HG02938 (cell line): Measurements from ENCODE around the gene SELENOP.

Experiments used
- ATAC-seq: cut with Tn5 transposase; IDR thresholded peaks from one replicate; pipeline ENCODE4 v1.9.1; 2021; ENCODE audit warnings: mild to moderate bottlenecking, moderate library complexity; ENCODE audit not compliant: unreplicated experiment

SELENOP gene

DNA sequence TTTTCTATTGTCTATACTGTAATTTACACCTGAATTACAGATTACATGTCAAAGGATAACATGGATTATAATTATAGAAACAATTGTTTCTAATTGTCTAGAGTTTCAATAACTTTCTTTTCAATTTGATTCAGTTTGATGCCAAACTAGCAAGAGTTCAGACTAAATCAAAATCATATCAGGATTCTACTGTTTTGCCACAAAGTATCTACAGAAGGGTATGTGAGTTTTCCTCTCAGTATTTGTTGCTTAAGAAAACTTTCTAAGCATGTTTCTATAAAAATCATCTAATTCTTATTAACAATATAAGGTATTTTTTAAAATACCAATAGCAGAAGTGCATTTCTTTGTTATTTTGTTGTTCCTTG lies 12.5 kb downstream of the SELENOP start:
- ATAC-seq: no peak

DNA sequence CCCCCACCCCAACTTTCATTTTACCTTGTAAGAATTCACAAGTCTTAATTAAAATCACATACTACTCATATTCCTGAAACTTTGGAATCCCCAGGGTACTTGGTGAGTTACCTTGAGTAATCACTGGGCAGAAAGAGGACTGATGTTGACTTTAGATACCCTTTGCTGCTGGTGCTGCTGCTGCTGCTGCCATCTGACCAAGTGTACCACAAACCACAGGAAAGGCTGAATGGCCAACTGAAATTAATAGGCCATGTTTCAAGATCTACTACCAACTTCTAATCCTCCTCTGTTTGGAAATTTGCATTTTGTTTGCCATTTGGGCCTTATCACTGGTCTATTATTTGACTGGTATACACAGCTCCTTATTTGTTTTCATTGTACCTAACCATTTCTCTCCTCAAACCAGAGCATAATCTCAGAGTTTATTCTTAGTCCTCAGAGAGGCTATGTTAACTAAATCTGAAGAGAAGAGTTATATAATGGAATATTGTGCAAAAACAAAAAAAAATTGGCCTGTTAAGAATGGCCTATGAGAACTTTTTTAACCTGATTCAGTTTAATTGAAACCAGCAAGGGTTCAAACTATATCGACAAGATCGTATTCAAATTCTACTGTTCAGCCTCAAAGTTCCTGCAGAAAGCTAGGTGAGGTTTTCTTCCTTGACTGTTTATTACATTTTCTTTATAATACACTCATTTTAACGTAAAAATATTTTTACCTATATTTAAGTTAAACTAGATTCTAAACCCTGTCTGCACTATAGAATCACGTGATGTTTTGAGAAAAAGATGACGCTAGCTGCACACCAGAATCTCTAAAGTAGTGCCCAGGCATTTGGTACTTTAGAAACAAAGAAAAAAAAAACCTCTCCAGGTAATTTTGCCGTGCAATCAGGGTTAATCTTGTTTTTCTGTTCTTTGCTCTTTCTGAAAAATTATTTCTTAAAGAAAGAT lies 13.1 kb downstream of the SELENOP start:
- no peak for ATAC-seq

DNA sequence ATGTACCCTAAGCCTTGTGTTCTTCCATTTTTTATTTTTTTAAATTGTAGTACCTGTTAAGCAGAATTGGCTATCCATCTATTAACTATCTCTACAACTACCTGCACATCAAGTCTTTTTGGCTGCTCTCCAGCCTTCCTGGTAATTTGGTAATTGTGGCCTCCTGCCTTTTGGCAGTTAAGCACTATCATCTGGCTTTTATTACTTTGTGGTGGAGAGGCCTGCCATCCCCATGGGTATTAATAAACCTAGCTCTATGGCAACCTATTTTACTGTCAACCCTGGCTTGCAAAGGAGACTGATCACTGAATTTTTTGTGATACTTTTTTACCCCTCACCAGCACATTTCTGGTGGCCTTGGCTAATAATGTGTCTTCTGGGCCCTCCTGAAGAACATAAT lies 20.5 kb downstream of the SELENOP start:
- ATAC-seq: no peak

DNA sequence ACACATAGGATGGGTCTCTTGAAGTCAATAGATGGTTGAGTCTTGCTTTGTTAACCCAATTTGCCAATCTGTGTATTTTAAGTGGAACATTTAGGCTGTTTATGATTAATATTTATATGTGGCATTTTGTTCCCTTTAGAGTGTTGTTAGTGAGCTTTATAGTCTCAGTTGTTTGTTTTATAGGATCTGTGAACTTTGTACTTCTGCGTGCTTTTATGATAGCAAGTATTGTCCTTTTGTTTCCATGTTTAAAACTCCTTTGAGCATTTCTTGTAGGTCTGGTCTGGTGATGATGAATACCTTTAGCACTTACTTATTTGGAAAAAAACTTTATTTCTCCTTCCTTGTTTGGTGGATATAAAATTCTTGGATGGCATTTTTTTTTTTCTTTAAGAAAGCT lies 23.8 kb downstream of the SELENOP start:
- no peak for ATAC-seq

DNA sequence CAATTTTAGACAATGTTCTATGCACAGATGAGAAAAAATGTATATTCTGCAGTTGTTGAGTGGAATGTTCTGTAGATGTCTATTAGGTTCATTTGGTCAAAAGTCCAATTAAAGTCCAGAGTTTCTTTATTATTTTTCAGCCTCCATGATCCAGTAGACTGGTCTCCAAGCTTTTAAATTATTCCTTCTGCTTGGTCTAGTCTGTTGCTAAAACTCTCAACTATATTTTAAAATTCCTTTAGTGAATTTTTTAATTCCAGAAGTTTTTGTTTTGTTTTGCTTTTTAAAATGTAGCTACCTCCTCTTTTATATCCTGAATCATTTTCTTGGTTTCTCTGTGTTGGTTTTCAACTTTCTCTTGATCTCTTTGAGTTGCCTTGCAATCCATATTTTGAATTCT lies 24.6 kb downstream of the SELENOP start:
- ATAC-seq: no peak

DNA sequence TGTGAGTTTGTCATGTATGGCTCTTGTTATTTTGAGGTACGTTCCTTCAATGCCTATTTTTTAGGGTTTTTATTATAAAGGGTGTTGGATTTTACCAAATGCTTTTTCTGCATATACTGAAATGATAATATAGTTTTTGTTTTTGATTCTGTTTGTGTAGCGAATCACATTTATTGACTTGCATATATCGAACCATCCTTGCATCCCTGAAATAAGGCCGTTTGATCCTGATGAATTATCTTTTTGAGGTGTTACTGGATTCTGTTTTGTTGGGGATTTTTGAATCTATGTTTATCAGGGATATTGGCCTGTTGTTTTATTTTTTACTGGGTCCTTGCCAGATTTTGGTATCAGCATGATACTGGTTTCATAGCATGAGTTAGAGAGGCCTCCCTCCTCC lies 25.9 kb downstream of the SELENOP start:
- no peak for ATAC-seq

DNA sequence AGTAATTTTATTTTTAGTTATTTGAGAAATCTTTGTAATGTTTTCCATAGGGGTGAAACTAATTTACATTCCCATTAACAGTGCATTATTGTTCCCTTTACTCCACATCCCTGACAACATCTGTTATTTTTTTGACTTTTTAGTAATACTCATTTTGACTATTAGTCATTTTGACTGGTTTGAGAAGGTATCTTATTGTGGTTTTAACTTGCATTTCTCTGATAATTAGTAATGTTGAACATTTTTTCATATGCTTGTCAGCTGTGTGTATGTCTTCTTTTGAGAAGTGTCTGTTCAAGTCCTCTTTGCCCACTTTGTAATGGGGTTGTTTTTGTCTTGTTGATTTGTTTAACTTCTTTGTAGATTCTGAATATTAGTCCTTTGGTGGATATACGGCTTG lies 27.6 kb downstream of the SELENOP start:
- ATAC-seq: no peak

DNA sequence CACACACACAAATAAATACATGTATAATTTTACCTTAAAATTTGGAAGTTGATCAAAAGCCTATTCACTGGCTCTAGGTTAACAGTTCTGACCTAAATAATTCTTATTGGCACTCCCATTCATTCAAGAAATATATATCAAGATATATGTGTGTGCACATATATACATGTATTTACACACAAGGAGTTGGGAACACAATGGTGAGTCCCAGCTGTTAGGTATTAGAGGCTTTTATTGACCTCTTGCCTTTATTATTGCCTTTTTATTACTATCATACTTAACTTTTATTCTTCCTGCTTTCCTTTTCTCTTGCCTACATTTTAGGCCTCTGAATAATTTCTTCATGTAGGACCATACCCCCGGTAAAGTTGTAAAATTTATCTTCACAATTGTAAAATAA lies 30.1 kb downstream of the SELENOP start:
- no peak for ATAC-seq

DNA sequence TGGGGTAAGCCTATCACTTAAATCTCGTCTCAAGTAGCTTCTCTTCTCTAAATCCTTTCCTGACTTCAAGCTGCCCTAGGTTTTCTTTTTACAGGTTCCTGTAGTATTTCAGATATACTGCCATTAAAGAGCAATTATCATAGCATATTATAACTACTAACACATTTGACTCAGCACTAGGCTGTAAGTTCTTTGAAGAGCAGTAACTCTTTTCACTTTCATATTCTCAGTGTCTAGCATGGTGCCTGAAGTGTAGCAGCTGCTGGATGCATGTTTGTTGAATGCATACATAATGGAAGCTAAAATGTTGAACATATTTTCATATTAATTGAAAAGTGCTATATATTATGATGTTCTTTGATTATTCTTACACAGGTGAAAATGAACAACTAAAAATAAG lies 32.6 kb downstream of the SELENOP start:
- no peak for ATAC-seq

DNA sequence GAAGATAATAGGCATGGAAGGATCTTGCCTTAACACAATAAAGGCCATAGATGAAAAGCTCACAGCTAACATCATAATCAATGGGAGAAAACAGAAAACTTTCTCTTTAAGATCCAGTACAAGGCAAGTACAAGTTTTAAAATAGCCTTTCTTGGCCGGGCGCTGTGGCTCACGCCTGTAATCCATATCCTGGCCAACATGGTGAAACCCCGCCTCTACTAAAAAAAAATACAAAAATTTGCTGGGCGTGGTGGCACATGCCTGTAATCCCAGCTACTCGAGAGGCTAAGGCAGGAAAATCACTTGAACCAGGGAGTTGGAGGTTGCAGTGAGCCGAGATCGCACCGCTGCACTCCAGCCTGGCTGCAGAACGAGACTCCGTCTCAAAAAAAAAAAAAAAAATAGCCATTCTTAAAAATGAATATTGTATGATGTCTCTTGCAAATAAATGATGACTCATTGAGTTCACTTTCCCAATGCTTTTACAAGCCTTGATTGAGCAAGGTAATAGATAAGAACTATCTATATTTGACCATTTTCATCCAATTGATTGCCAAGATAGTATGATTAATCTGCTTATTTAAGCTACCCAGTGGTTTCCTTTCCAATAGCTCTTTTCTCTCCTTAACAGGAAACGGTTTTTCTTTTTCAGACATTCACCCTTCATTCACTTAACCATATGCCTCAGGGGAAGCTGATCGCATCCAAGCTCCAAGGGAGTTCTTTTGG lies 39.3 kb downstream of the SELENOP start:
- no peak for ATAC-seq

DNA sequence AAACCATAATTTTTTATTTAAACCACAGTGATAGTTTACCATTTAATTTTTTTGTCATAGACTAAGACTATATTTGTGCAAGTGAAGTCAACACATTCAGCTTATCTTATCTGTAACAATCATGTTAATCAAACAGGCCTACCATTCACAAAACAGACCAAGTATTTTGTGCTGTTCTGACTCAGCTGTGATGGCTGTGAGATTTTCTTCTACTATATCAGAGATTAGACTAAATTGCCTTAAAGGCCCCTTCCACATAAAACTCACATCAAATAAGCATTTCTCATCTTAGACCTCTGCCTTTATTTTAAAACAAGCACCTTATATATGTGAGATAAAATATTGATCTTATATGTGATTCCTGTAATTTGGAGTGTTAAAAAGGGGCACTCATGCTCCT lies 41.7 kb downstream of the SELENOP start:
- ATAC-seq: no peak

DNA sequence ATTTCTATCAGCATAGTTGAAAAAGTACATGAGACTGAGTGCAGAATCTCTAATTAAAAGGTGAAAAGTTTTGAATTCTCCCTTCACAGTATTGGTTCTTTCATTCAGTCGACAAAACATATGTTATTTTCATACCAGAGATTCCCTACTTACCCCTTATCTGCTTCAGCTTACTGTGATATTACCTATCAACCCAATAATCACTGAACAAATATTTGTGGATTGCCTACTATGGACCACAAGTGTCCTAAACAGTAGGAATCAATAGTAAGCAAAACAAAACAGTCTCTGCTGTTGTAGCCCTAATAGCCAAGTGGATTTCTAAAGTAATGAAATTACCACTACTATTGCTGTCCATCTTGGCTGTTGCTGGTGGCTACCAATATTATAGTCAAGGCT lies 43.6 kb downstream of the SELENOP start:
- no peak for ATAC-seq

DNA sequence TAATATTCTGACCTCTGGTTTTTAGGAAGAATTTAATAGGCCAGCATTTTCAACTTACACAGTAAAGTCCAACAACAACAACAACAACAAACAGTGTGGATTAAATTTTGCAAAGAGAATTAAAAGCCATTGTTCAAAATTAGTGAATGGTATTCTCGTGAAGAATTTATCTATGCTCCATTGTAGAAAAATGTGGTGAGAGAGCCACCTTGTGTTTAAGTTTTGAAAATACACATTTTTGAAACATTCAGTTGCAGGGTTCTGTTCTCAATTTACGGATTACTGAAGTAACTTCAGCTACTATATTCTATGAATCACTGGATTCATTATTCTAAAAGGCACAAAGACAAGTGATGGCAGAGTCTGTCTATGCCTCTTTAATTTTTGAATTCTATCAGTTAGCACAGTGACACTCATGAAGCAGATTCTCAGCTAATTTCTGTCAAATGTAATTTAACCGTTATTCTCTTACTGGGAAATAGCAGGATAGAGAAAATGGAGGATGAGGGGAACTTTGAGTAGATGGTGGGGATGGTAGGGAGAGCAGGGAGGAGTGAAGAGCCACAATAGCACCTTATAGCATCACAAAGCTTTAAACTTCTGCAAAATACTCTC lies 44.1 kb downstream of the SELENOP start:
- ATAC-seq: no peak

DNA sequence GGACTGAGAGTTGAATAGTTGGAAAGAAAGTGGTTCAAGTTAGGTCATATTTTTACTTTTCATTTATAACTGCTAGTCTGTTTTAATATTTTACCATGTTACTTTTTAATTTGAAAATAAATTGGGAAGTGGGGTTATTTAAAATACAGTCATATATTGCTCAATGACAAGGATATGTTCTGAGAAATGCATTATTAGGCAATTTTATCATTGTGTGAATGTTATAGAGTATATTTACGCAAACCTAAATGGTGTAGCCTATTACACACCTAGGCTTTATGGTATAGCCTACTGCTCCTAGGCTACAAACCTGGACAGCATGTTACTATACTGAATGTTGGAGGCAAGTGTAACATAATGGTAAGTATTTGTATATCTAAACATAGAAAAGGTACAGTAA lies 49.9 kb downstream of the SELENOP start:
- ATAC-seq: no peak

DNA sequence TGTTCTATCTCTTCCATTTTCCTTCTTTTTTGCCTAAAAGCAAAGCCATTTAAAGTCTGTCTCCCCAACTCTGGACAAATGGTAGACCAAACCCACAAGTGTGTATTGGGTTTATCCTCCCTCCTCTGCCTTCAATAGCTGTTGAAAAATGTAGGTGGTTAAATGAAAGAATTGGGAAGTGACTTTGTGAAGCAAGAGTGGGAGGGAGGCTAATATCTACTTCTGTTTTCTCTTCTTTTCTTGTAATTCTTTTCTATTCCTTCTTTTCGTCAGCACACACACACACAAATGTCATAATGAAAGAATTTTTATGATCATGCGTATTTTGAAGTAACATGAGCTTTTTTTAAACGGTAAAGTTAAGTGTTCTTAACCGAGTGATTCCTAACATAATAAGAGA lies 51.3 kb downstream of the SELENOP start:
- ATAC-seq: no peak

DNA sequence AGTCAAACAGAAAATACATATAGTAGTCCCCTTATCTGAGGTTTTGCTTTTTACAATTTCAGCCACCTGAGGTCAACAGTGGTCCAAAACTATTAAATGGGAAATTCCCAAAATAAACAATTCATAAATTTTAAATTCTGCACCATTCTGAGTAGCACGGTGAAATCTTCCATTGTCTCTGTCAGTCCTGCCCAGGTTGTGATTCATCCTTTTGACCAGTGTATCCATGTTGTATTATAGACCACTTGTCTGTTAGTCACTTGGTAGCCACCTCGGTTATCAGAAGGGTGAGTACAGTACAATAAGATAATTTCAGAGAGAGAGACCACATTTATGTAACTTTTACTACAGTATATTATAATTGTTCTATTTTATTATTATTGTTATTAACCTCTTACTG lies 52.2 kb downstream of the SELENOP start:
- ATAC-seq: no peak

DNA sequence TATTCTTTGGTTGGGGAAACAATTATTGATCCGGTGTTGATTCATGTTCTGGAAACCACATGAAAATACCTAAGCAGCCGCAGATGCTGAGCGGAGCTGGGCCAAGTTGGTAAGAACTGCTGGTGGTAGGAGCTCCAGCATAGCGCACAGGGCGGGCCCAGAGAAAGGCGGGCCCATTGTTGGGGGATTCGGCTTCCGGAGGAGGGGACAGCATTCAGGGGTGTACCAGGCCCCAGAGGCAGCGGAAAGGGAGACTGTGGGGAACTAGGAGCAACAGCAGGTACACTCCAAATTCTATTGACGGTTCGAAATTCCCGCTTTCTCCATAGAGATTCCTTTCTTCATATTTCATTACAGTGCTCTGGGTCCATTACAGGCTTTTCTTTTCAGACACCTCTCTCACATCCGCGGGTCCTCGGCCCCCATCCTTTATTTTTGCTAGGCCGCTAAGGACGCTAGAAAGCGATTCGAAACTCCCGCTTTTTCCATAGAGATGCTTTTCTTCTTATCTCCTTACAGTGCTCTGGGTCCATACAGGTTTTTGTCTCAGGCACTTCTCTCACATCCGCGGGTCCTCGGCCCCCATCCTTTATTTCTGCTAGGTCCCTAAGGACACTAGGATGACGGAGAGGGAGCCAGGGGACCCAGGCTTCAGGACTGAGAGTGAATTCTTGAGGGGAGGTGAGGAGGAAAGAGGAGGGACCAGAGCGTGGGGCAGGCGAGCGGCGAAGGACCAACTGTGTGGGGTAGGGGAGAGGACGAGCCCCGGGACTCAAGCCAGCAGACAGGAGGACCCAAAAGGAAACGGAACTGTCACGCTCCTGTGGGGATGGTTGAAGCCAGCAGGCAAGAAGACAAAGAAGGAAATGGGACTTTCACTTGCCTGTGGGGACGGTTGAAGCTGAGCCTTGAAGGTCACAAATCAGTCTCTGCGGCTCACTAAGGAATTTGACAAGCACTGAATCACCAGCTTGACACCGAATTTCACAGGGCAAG lies 54.8 kb downstream of the SELENOP start, which contains the start of gene CCDC152:
CCDC152 (plus strand) TSS at position 213 of the 996 bp plus-strand sequence. CDS start 2,304 bp downstream, outside the sequence.
- ATAC-seq: peak; percentile 55

DNA sequence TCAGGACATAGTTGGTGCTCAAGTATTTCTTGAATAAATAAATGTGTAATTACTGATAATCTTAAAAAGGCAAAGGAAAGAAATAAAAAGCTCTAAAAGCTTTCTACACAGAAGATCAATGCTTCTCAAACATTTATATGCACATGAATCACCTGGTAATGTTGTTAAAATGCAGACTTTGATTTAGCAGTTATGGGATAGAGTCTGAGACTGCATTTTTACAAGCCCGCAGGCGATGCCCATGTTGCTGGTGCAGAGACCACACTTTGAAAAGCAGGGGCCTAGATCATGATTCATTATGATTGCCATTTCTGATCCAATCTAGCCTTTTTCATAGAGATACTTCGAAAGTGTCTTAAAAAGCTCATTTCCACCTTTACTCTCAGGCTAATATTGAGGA lies 58.6 kb downstream of the SELENOP start:
- no peak for ATAC-seq

DNA sequence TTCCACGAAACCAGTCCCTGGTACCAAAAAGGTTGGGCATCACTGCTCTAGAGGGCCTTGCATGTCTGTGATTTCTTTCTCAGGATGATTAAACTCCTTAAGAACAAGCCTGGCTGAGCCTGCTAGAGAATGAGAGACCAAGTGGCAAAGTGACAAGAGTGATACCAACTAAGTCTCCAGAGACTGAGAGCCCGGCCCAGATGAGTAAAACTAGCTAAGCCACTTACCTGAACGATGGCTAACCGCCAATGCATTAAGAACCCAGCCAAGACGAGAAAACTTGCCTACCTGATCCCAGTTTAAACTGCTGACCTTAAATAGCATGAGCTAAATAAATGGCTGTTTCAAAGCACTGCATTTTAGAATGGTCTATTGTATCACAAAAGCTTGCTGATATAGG lies 60.6 kb downstream of the SELENOP start:
- no peak for ATAC-seq

DNA sequence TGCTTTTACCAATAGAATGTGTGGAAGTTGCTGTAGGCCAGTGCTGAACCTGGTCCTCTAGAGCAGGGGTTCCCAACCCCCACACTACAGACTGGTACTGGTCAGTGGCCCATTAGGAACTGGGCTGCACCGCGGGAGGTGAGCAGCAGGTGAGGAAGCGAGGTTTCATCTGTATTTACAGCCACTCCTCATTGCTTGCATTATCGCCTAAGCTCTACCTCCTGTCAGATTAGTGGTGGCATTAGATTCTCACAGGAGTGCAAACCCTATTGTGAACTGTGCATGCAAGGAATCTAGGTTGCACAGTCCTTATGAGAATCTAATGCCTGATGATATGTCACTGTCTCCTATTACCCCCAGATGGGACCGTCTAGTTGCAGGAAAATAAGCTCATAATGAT lies 61.2 kb downstream of the SELENOP start:
- ATAC-seq: no peak
